HL-60 (cell line): ENCODE measurements around the gene HSPA12B.
A peak's percentile ranks its signal among the peaks of the same experiment; 100 is the strongest.

Experiments used
- DNase-seq, 2 experiments: peaks; one replicate each; pipeline ENCODE4 v3.0.0-alpha.2; 2010 to 2020; ENCODE audit warnings: low read depth in 1 of 2, low spot score in 1 of 2
- H3K27ac ChIP-seq: fragments of 250-450 bp; sonication (Bioruptor Pico); replicated peaks from 2 replicates; pipeline ENCODE4 v1.5.1; 2020; ENCODE audit warnings: mild to moderate bottlenecking, moderate library complexity
- H3K27me3 ChIP-seq: fragments of 250-450 bp; sonication (Bioruptor Pico); 2 replicates; pipeline ENCODE4 v1.5.1; 2021; ENCODE audit warnings: mild to moderate bottlenecking, moderate library complexity; ENCODE audit not compliant: insufficient read depth, poor library complexity, severe bottlenecking
- H3K4me3 ChIP-seq: replicated peaks from 2 replicates; pipeline ENCODE4 v1.5.1; 2011; ENCODE audit warnings: mild to moderate bottlenecking, control low read depth, low read length; ENCODE audit not compliant: insufficient read depth
- GABPA ChIP-seq: IDR thresholded peaks from 2 replicates; pipeline ENCODE4 v1.6.1; 2012; ENCODE audit warnings: low read depth
- POLR2AphosphoS5 ChIP-seq: IDR thresholded peaks from 2 replicates; pipeline ENCODE4 v1.6.1; 2012; ENCODE audit warnings: low read depth
- SPI1 ChIP-seq: IDR thresholded peaks from 2 replicates; pipeline ENCODE4 v1.6.1; 2012; ENCODE audit warnings: low read depth, mild to moderate bottlenecking, borderline replicate concordance
- TF ChIP-seq, protein P1 (sequence below): IDR thresholded peaks from one replicate; pipeline ENCODE4 v1.5.1; 2011; ENCODE audit warnings: low read length, control low read depth, inconsistent platforms; ENCODE audit not compliant: insufficient read depth
- TF ChIP-seq, protein P2 (sequence below): IDR thresholded peaks from 2 replicates; pipeline ENCODE4 v1.6.1; 2012; ENCODE audit warnings: low read depth; ENCODE audit not compliant: insufficient replicate concordance

The HSPA12B gene

DNA sequence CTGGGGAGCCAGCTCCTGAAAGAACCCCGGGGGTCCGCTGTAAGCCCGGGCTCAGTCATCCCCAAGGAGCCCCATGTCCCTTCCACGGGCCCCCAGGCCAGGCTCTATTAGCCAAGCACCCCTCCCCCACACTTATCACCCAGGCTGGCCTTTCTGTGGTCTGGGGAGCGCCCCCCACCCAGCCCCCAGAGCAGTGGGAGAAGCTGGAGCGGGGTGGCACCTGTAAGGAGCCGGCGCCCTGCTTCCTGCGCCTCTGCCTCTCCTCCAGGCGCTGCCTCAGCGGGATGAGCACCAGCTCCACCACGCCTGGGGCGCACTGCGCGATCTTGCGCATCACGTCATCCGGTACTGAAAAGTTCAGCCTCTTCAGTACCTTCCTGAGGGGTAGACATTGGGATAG is 46.5 kb downstream of the HSPA12B start:
- H3K4me3 ChIP-seq = no peak overlapping the region
- H3K27me3 ChIP-seq = peaks cover 29% of the 10 kb centered on the region
- no peak for DNase-seq
- TF ChIP-seq, protein P1, sequence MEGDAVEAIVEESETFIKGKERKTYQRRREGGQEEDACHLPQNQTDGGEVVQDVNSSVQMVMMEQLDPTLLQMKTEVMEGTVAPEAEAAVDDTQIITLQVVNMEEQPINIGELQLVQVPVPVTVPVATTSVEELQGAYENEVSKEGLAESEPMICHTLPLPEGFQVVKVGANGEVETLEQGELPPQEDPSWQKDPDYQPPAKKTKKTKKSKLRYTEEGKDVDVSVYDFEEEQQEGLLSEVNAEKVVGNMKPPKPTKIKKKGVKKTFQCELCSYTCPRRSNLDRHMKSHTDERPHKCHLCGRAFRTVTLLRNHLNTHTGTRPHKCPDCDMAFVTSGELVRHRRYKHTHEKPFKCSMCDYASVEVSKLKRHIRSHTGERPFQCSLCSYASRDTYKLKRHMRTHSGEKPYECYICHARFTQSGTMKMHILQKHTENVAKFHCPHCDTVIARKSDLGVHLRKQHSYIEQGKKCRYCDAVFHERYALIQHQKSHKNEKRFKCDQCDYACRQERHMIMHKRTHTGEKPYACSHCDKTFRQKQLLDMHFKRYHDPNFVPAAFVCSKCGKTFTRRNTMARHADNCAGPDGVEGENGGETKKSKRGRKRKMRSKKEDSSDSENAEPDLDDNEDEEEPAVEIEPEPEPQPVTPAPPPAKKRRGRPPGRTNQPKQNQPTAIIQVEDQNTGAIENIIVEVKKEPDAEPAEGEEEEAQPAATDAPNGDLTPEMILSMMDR = no peak
- TF ChIP-seq SPI1 = no peak
- TF ChIP-seq GABPA = no peak
- no peak for TF ChIP-seq POLR2AphosphoS5
- TF ChIP-seq, protein P2, sequence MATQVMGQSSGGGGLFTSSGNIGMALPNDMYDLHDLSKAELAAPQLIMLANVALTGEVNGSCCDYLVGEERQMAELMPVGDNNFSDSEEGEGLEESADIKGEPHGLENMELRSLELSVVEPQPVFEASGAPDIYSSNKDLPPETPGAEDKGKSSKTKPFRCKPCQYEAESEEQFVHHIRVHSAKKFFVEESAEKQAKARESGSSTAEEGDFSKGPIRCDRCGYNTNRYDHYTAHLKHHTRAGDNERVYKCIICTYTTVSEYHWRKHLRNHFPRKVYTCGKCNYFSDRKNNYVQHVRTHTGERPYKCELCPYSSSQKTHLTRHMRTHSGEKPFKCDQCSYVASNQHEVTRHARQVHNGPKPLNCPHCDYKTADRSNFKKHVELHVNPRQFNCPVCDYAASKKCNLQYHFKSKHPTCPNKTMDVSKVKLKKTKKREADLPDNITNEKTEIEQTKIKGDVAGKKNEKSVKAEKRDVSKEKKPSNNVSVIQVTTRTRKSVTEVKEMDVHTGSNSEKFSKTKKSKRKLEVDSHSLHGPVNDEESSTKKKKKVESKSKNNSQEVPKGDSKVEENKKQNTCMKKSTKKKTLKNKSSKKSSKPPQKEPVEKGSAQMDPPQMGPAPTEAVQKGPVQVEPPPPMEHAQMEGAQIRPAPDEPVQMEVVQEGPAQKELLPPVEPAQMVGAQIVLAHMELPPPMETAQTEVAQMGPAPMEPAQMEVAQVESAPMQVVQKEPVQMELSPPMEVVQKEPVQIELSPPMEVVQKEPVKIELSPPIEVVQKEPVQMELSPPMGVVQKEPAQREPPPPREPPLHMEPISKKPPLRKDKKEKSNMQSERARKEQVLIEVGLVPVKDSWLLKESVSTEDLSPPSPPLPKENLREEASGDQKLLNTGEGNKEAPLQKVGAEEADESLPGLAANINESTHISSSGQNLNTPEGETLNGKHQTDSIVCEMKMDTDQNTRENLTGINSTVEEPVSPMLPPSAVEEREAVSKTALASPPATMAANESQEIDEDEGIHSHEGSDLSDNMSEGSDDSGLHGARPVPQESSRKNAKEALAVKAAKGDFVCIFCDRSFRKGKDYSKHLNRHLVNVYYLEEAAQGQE = no peak
- H3K27ac ChIP-seq = no peak overlapping the region

DNA sequence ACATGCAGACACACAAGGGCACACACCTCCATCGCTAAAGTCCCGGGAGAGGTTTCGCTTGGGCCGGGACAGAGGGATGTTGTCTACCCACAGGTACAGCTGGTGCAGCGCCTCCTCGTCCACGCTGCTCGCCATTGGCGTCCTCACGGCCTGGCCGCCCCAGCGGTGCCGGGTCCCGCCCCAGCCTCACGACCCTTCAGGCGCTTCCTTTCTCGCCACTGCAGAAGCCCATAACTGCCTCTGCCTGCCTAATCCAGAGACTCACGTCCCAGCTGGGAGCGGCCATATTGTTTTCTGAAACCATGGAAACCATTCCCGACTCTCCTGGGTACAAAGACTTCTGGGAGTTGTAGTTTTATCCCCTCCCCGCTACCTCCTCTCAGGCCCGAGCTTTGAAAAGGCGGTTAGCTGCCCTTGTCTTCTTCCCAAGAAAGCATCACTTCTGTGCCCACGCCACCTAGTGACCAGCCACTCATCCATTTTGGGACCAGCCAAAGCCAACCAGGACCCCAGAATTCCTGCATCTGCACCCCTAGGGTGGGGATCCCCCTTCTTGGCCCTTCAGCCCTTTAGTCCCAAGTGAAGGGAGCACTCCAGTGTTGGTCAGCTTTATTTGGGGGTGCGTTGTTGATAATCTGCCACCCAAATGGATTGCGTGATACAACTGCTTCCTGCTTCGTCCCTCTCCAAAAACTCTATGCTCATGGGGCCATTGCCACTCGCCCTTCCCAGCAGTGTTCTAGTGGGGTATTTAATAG is 48.8 kb downstream of the HSPA12B start, which contains the start of gene SPEF1:
TSS of gene SPEF1 (minus strand) at position 296 of the 758 bp plus-strand sequence. CDS start at position 135, 161 bp downstream.
- DNase-seq = peak; percentile 78 to 90
- Histone ChIP-seq H3K4me3 (peak within 1 kb of the TSS; percentile 42), H3K27ac (no peak within 1 kb of the TSS), H3K27me3 (peaks cover 29% of the 10 kb centered on the region)
- TF ChIP-seq POLR2AphosphoS5 = no peak
- TF ChIP-seq, protein P1 = peak; percentile 37

DNA sequence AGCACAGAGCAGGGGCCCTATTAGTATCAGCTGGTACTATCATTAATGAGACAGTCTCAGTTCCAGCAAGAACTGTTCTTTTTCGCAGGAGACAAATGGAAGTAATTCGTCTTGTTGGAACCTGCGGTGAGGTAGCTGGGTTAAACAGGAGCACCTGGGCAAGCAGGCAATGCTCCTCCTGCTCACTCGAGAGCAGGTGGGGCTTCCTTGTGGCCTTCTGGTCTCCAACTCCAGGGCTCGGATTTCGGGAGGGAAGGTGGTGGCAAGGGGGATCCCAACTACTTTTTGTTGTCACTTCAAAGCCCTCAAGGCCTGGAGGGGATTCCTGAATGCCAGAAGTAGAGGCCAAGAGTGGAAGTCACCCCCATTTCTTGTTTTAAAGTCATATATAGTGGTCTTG is 50.1 kb downstream of the HSPA12B start:
- peaks cover 26% of the 10 kb centered on the region for H3K27me3 ChIP-seq
- TF ChIP-seq POLR2AphosphoS5 = no peak
- TF ChIP-seq, protein P1 = no peak
- no peak for TF ChIP-seq GABPA
- TF ChIP-seq, protein P2 = no peak
- H3K27ac ChIP-seq = no peak overlapping the region
- DNase-seq = no peak
- H3K4me3 ChIP-seq = no peak overlapping the region

DNA sequence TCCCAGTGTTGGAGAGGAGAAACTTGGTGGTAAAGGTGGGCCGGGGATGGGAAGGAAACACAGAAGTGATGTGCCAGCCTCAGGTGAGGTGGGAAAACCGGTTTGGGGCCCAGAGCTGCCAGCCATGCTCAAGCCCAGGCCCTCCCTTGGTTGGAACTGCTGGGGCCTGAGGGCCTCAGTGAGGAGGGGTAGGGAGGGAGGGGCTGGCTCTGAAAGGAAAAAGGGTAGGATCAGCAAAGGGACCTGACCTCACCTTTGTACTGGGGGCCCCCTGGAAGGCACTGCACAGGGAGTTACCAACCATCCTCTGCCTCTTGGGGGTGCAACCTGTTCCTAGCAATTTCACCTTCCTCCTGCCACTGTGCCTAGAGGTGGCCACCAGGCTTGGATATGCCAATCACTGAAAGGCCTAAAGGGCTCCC is 50.6 kb downstream of the HSPA12B start:
- H3K27ac ChIP-seq = no peak overlapping the region
- no peak for TF ChIP-seq SPI1
- TF ChIP-seq GABPA = no peak
- TF ChIP-seq, protein P2 = no peak
- TF ChIP-seq, protein P1 = no peak
- TF ChIP-seq POLR2AphosphoS5 = no peak

More for the DNA sequence above, 50.6 kb downstream of the HSPA12B start:
- no peak for DNase-seq
- Histone ChIP-seq H3K27me3 (peaks cover 21% of the 10 kb centered on the region), H3K4me3 (no peak overlapping the region)
